ENCODE results near the gene XYLT1. TPM values are rescaled to one million over a fixed set of nuclear protein-coding genes. Genes with fewer than 3 reads are reported as not detected.
A peak's percentile ranks its signal among the peaks of the same experiment; 100 is the strongest.

The XYLT1 gene
- total RNA-seq, 1 donor from 2014 or later: 12.3 TPM

DNA sequence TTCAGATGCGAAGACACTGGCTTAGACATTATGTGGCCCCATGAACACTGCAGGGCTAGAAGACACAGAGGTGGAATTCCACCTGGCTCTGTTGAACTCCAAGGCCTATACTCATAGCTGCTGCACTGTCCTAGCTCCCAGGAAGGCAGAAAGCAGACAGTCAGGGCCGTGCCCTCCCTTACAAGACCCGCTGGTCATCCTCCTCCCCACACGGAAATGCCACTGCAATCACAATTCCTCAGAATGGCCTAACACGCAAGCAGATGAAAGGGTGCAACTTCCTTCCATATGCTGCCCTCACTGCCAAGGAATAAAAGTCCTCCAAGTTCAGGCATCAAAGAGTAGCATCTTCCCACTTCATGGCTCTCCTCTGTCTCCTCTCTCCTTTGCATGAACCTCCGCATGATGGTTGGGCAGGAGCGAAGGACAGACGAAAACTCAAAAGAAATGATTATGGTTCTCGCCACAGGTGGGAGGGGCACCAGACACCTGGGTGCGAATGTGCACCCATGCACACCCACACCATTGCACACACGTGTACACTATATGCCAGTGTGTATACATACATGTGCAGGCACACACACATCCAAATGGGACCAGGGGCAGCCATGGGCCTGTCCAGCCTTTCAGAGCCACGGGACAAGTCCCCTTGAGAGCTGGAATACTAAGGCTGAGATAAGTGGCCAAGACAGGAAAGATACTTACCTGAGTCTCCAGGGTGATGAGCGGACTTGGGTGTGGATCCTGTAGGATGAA, 113.3 kb downstream of the XYLT1 start:
- no peaks in the 10 kb centered on the region for H3K27me3 Mint-ChIP-seq
- H3K9me3 Mint-ChIP-seq (ENCODE audit: low read depth): no peaks in the 10 kb centered on the region
- peaks cover 13% of the 10 kb centered on the region for H3K4me1 Mint-ChIP-seq (ENCODE audit: low read depth)
- no peak overlapping the region for H3K27ac Mint-ChIP-seq
- no peak for DNase-seq (ENCODE audit: low spot score, unreplicated experiment)
- TF ChIP-seq, protein P1, sequence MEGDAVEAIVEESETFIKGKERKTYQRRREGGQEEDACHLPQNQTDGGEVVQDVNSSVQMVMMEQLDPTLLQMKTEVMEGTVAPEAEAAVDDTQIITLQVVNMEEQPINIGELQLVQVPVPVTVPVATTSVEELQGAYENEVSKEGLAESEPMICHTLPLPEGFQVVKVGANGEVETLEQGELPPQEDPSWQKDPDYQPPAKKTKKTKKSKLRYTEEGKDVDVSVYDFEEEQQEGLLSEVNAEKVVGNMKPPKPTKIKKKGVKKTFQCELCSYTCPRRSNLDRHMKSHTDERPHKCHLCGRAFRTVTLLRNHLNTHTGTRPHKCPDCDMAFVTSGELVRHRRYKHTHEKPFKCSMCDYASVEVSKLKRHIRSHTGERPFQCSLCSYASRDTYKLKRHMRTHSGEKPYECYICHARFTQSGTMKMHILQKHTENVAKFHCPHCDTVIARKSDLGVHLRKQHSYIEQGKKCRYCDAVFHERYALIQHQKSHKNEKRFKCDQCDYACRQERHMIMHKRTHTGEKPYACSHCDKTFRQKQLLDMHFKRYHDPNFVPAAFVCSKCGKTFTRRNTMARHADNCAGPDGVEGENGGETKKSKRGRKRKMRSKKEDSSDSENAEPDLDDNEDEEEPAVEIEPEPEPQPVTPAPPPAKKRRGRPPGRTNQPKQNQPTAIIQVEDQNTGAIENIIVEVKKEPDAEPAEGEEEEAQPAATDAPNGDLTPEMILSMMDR (IDR thresholded peaks at IDR 0.05; ENCODE audit: unreplicated experiment): no peak
- no peaks in the 10 kb centered on the region for H3K36me3 Mint-ChIP-seq (ENCODE audit: insufficient read depth)
- no peak overlapping the region for H3K4me3 Mint-ChIP-seq (ENCODE audit: low read depth)

DNA sequence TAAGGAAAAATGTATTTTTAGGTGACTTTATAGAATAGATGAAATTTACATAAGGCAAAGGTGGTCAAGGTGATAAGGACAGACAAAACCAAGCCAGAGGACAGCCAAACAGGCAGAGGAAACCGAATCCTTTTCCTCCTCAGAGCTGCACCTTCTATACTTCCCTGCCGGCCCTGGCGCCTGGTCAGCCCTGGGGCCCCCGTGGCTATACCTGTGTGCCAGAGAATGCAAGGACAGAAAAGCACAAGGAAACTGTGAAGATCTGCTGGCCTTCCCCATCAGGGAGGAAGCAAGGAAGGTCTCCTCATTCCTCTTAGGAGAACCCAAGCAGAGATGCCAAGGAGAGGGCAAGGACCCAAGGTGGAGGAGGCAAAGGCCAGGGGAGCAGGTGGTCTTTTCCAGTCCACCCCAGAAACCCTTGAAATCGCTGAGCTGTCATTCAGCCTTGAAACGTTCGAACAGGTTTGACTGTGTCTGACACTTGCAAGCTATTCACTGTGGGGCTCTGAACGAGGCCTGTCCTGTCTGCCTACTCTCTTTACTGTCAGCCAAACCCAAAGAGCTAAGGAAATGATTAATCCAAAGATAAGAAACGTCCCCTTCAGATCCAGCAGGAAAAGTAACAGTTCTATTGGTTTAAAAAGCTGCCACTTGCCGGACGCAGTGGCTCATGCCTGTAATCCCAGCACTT, 114.4 kb downstream of the XYLT1 start:
- TF ChIP-seq, protein P1 (IDR thresholded peaks at IDR 0.05; ENCODE audit: unreplicated experiment): no peak

DNA sequence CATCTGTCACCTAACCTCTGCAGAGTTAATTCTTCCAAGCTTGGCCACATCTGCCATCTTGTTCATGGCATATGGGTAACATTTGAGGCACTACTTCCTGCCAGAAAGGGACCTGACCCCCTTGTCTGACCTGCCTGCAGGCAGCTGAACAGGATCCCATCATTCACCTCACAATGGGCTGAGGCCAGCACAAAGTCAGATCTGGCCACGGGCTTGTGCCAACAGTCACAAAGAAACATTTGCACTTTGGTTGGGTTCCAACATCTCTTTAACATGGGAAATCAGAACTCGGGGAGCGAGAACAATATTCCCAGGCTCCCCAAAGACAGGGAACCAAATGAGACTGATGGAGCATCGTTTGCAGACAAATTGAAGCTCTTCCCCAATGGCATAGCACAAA, 116.1 kb downstream of the XYLT1 start:
- no peak for DNase-seq (ENCODE audit: low spot score, unreplicated experiment)
- Mint-ChIP-seq H3K36me3 (ENCODE audit: insufficient read depth) (no peaks in the 10 kb centered on the region), H3K9me3 (ENCODE audit: low read depth) (no peaks in the 10 kb centered on the region), H3K4me3 (ENCODE audit: low read depth) (no peak overlapping the region), H3K27me3 (no peaks in the 10 kb centered on the region), H3K4me1 (ENCODE audit: low read depth) (peaks cover 9% of the 10 kb centered on the region), H3K27ac (no peak overlapping the region)
- TF ChIP-seq, protein P1 (IDR thresholded peaks at IDR 0.05; ENCODE audit: unreplicated experiment): no peak

More for the DNA sequence above, 114.4 kb downstream of the XYLT1 start:
- Mint-ChIP-seq H3K4me3 (ENCODE audit: low read depth) (no peak overlapping the region), H3K27ac (peak overlapping the region; percentile 8), H3K4me1 (ENCODE audit: low read depth) (peaks cover 9% of the 10 kb centered on the region), H3K9me3 (ENCODE audit: low read depth) (no peaks in the 10 kb centered on the region), H3K36me3 (ENCODE audit: insufficient read depth) (no peaks in the 10 kb centered on the region), H3K27me3 (no peaks in the 10 kb centered on the region)
- DNase-seq (ENCODE audit: low spot score, unreplicated experiment): no peak

DNA sequence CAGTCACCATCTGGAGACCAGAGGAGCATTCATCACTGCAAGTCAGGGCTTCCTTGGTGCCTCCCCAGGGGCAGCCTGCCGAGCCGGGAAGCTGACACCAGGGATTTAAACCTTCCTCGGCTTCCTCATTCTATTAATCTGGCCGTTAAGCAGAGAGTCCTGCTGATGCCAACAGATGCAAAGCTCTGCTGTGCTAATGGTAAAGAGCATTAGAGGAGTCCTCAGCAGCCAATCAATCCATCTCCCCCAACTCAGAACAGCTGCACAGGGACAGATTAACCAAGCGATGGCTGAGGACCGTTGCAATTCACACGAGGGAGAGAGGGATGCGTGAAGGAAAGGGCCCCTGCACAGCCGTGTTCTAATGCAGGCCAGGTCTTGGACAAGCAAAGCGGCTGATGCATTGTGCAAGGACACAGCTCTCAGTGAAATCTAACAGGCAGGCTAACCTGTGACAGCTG, 116.6 kb downstream of the XYLT1 start:
- H3K27ac Mint-ChIP-seq: no peak overlapping the region
- TF ChIP-seq, protein P1 (IDR thresholded peaks at IDR 0.05; ENCODE audit: unreplicated experiment): no peak
- H3K4me3 Mint-ChIP-seq (ENCODE audit: low read depth): no peak overlapping the region
- no peaks in the 10 kb centered on the region for H3K36me3 Mint-ChIP-seq (ENCODE audit: insufficient read depth)
- no peak for DNase-seq (ENCODE audit: low spot score, unreplicated experiment)
- peaks cover 9% of the 10 kb centered on the region for H3K4me1 Mint-ChIP-seq (ENCODE audit: low read depth)
- no peaks in the 10 kb centered on the region for H3K9me3 Mint-ChIP-seq (ENCODE audit: low read depth)
- no peaks in the 10 kb centered on the region for H3K27me3 Mint-ChIP-seq

DNA sequence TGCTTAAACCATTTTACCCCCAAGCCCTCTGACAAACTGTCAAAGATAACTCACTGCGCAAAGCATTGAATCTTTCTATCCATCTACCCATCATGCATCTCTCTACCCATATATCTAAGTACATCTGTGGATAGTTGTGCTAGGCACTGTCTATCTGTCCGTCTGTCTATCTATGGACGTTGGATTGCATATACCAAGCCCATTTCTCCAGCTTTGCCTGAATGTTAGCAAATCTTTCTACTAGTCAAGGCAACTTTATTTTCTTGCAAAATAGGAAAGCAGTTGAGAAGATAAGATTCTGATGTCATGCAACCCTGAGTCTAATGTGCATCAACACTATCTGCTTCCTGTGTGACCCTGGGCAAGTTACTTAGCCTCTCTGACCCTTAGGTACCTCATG, 117.2 kb downstream of the XYLT1 start:
- Mint-ChIP-seq H3K27me3 (no peaks in the 10 kb centered on the region), H3K4me1 (ENCODE audit: low read depth) (peaks cover 9% of the 10 kb centered on the region), H3K9me3 (ENCODE audit: low read depth) (no peaks in the 10 kb centered on the region), H3K27ac (no peak overlapping the region), H3K36me3 (ENCODE audit: insufficient read depth) (no peaks in the 10 kb centered on the region), H3K4me3 (ENCODE audit: low read depth) (no peak overlapping the region)
- TF ChIP-seq, protein P1 (IDR thresholded peaks at IDR 0.05; ENCODE audit: unreplicated experiment): no peak
- no peak for DNase-seq (ENCODE audit: low spot score, unreplicated experiment)
